HG03135 (cell line): ENCODE data around the gene COL5A3.
"Not testable (repeated sequence)": the region's sequence is repeated elsewhere in the genome, so short reads cannot be mapped to it uniquely, and the experiment has no call there.

Experiments used
- ATAC-seq: cut with Tn5 transposase; IDR thresholded peaks from one replicate; pipeline ENCODE4 v1.9.1; 2021; ENCODE audit warnings: mild to moderate bottlenecking, moderate library complexity; ENCODE audit not compliant: unreplicated experiment

COL5A3 gene

GRCh38 chr19:9940778-9941177 lies 69.5 kb downstream of the COL5A3 start:
- ATAC-seq: no peak

GRCh38 chr19:9939301-9939913 lies 70.9 kb downstream of the COL5A3 start:
- ATAC-seq: no peak

- no peak for ATAC-seq
These were observed 73.3 kb downstream of the COL5A3 start for GRCh38 chr19:9937001-9937411.

- ATAC-seq: no peak
These were observed 73.8 kb downstream of the COL5A3 start, which contains the start of gene OLFM2 for GRCh38 chr19:9936326-9937000. TSS of gene OLFM2 (minus strand) at chr19:9936515. CDS start at chr19:9936366, 149 bp downstream.

GRCh38 chr19:9935506-9936325 lies 74.6 kb downstream of the COL5A3 start:
- no peak for ATAC-seq

GRCh38 chr19:9934132-9934950 lies 76.0 kb downstream of the COL5A3 start:
- ATAC-seq: peak; percentile 60

GRCh38 chr19:9932835-9933234 lies 77.5 kb downstream of the COL5A3 start:
- ATAC-seq: no peak

- ATAC-seq: no peak
These were observed 78.7 kb downstream of the COL5A3 start for GRCh38 chr19:9931629-9932028.

- ATAC-seq: no peak
These were observed 86.9 kb downstream of the COL5A3 start for GRCh38 chr19:9923440-9923839.

- not testable (repeated sequence) for ATAC-seq
These were observed 87.4 kb downstream of the COL5A3 start for GRCh38 chr19:9922782-9923379.

GRCh38 chr19:9917321-9917720 lies 93.0 kb downstream of the COL5A3 start:
- no peak for ATAC-seq

- ATAC-seq: no peak
These were observed 93.6 kb downstream of the COL5A3 start for GRCh38 chr19:9916719-9917118.

GRCh38 chr19:9914315-9915207 lies 95.7 kb downstream of the COL5A3 start:
- no peak for ATAC-seq

GRCh38 chr19:9914001-9914314 lies 96.3 kb downstream of the COL5A3 start:
- no peak for ATAC-seq

- no peak for ATAC-seq
These were observed 96.9 kb downstream of the COL5A3 start for GRCh38 chr19:9913237-9914000.

- no peak for ATAC-seq
These were observed 97.6 kb downstream of the COL5A3 start for GRCh38 chr19:9912551-9913236.

- no peak for ATAC-seq
These were observed 98.6 kb downstream of the COL5A3 start for GRCh38 chr19:9911524-9912185.

GRCh38 chr19:9910625-9911024 lies 99.7 kb downstream of the COL5A3 start:
- no peak for ATAC-seq
